ENCODE data around the gene PLA2G6.

PLA2G6 gene

DNA sequence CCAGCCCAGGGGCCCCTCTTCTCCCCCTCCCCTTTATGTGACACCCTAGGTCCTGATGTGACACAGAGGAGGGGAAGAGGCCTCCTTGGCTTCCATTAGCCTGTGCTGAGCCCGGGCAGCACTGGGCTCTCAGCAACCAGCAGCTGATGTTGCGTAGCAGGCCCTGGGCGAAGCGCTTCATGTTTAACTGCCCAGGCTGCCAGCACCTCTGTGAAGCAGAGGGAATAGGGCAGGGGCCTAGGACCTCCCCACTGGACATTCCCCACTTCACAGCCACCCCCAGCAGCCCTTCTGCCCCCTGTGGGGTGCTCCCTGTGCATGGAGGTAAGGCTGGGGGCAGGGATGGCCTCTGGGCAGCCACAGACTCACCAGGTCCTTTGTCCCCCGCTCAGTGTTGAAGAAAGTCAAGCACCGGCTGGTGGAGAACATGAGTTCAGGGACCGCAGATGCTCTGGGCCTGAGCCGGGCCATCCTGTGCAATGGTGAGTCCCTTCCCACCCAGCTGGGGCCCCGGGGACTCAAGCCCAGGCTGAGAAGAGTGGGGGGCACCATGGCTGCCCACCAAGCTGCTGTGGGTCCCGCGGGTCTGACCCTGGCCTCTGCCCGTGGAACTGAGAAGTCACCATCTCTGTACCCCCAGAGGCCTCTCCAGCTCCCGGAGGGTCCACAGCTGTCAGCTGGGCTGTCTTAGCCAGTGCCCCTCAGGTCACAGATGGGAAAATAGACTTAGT is 112.8 kb downstream of the PLA2G6 start:
- Histone ChIP-seq H3K4me3 (IDR thresholded peaks at IDR 0.05; ENCODE audit: insufficient read depth, low read depth, low read length) (no peak overlapping the region), H2AFZ (ENCODE audit: low read depth) (peak overlapping the region; percentile 56), H3K9ac (peak overlapping the region; percentile 38; the same call in 1 of the 2 replicates), H3K4me1 (ENCODE audit: low read depth, poor library complexity, severe bottlenecking) (peaks cover 22% of the 10 kb centered on the region), H3K27ac (peak overlapping the region; percentile 44), H3K36me3 (ENCODE audit: insufficient read depth) (no peaks in the 10 kb centered on the region), H4K20me1 (ENCODE audit: insufficient read depth) (no peaks in the 10 kb centered on the region), H3K4me2 (peak overlapping the region; percentile 90; the same call in 1 of the 2 replicates), H3K79me2 (ENCODE audit: insufficient read depth, low read depth) (no peaks in the 10 kb centered on the region), H3K27me3 (ENCODE audit: insufficient read depth, low read depth) (no peaks in the 10 kb centered on the region)
- TF ChIP-seq, protein P1, sequence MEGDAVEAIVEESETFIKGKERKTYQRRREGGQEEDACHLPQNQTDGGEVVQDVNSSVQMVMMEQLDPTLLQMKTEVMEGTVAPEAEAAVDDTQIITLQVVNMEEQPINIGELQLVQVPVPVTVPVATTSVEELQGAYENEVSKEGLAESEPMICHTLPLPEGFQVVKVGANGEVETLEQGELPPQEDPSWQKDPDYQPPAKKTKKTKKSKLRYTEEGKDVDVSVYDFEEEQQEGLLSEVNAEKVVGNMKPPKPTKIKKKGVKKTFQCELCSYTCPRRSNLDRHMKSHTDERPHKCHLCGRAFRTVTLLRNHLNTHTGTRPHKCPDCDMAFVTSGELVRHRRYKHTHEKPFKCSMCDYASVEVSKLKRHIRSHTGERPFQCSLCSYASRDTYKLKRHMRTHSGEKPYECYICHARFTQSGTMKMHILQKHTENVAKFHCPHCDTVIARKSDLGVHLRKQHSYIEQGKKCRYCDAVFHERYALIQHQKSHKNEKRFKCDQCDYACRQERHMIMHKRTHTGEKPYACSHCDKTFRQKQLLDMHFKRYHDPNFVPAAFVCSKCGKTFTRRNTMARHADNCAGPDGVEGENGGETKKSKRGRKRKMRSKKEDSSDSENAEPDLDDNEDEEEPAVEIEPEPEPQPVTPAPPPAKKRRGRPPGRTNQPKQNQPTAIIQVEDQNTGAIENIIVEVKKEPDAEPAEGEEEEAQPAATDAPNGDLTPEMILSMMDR (conservative IDR thresholded peaks at IDR 0.05; ENCODE audit: low read depth, low read length): no peak

DNA sequence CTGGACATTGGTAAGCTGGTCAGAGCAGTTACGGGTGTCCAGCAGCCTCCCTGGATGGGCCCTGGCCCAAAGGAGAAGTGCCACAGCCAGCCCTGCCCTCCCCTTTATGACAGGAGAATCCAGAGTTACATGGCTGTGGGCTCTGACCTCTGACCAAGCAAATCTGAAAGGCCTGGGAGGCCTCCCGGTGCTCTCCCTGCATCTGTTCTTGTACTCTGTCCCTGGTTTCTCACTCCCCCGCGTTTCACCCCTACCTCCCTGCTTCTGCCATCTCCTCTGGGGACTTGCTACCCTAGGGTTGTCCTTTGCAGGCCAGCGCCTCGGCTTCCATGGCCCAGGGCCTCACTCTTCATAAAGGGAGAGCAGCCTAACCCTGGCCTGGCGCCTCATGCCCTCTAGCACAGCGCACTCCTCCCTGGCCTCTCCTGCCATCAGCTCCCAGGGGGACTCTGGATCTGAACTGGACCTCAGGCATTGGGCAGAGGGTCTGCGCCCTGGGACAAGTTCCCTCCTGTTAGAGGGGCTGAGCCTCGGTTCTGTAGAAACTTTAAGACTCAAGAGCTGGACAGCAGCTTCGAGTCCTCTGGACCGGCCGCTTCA is 113.8 kb downstream of the PLA2G6 start:
- H3K27me3 ChIP-seq (ENCODE audit: insufficient read depth, low read depth): no peaks in the 10 kb centered on the region
- peaks cover 22% of the 10 kb centered on the region for H3K4me1 ChIP-seq (ENCODE audit: low read depth, poor library complexity, severe bottlenecking)
- no peak overlapping the region for H3K27ac ChIP-seq
- H3K36me3 ChIP-seq (ENCODE audit: insufficient read depth): no peaks in the 10 kb centered on the region
- H3K9ac ChIP-seq: no peak overlapping the region
- no peaks in the 10 kb centered on the region for H3K79me2 ChIP-seq (ENCODE audit: insufficient read depth, low read depth)
- TF ChIP-seq, protein P1 (conservative IDR thresholded peaks at IDR 0.05; ENCODE audit: low read depth, low read length): no peak
- no peaks in the 10 kb centered on the region for H4K20me1 ChIP-seq (ENCODE audit: insufficient read depth)
- H3K4me2 ChIP-seq: no peak overlapping the region
- no peak overlapping the region for H3K4me3 ChIP-seq (IDR thresholded peaks at IDR 0.05; ENCODE audit: insufficient read depth, low read depth, low read length)
- H2AFZ ChIP-seq (ENCODE audit: low read depth): no peak overlapping the region

DNA sequence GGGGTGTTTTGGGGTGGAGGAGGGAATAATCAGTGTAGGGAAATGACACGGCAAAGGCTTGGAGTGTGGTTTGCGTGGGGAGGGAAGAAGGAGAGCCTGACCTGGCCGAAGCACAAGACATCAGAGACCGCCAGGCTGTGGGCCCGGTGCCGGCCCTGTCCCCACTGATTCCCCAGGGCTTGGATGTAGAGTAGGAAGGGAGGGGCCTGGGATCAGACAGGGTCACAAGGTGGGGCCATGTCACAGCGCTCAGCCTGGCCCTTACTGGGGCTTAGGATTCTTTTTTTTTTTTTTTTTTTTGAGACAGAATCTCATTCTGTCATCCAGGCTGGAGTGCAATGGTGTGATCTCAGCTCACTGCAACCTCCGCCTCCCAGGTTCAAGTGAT is 114.6 kb downstream of the PLA2G6 start:
- Histone ChIP-seq H4K20me1 (ENCODE audit: insufficient read depth) (no peaks in the 10 kb centered on the region), H3K27ac (no peak overlapping the region), H3K36me3 (ENCODE audit: insufficient read depth) (no peaks in the 10 kb centered on the region), H2AFZ (ENCODE audit: low read depth) (no peak overlapping the region), H3K27me3 (ENCODE audit: insufficient read depth, low read depth) (no peaks in the 10 kb centered on the region), H3K4me1 (ENCODE audit: low read depth, poor library complexity, severe bottlenecking) (peaks cover 22% of the 10 kb centered on the region), H3K79me2 (ENCODE audit: insufficient read depth, low read depth) (no peaks in the 10 kb centered on the region), H3K9ac (no peak overlapping the region), H3K4me3 (IDR thresholded peaks at IDR 0.05; ENCODE audit: insufficient read depth, low read depth, low read length) (no peak overlapping the region), H3K4me2 (no peak overlapping the region)
- TF ChIP-seq, protein P1 (conservative IDR thresholded peaks at IDR 0.05; ENCODE audit: low read depth, low read length): no peak

DNA sequence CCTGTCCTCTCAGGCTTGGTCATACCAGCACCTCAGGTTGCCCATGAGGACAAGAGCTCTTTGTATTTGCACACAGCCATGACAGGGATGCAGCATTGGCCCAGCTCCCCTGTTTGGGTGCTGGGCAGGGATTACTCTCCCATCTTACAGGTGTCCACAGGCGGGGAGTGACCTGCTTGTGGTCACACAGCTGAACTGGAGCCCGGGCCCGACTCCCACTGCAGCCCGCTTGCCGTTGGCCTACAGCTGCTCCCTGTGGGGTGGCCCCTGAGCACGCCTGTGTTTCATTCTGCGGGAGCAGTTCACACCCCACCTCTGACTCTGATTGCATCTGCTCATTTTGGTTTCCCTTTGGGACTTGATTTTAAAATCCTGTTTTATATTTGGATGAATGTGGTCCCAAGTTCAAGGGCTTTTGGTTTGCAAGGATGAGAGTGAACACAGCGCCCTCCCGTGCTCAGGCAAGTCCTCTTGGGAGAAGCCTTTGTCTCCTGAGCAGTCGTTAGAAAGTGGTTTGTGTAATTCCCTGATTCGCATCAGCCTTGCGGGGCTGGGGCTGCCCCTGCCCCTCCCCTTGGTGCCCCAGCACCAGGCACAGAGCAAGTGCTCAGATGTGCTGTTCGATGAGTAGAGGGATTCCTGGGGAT is 115.1 kb downstream of the PLA2G6 start:
- TF ChIP-seq, protein P1 (conservative IDR thresholded peaks at IDR 0.05; ENCODE audit: low read depth, low read length): no peak
- H3K9ac ChIP-seq: no peak overlapping the region

More for the DNA sequence above, 115.1 kb downstream of the PLA2G6 start:
- H2AFZ ChIP-seq (ENCODE audit: low read depth): no peak overlapping the region
- no peaks in the 10 kb centered on the region for H3K36me3 ChIP-seq (ENCODE audit: insufficient read depth)
- no peaks in the 10 kb centered on the region for H3K79me2 ChIP-seq (ENCODE audit: insufficient read depth, low read depth)
- no peak overlapping the region for H3K27ac ChIP-seq
- H3K27me3 ChIP-seq (ENCODE audit: insufficient read depth, low read depth): no peaks in the 10 kb centered on the region
- H3K4me3 ChIP-seq (IDR thresholded peaks at IDR 0.05; ENCODE audit: insufficient read depth, low read depth, low read length): no peak overlapping the region
- no peaks in the 10 kb centered on the region for H4K20me1 ChIP-seq (ENCODE audit: insufficient read depth)
- peaks cover 22% of the 10 kb centered on the region for H3K4me1 ChIP-seq (ENCODE audit: low read depth, poor library complexity, severe bottlenecking)
- no peak overlapping the region for H3K4me2 ChIP-seq
